Gastroesophageal sphincter (tissue), 4 donors: ENCODE results near the gene MFNG. TPM values are rescaled to one million over a fixed set of nuclear protein-coding genes. Genes with fewer than 3 reads are reported as not detected.
"Not testable (repeated sequence)": the region's sequence is repeated elsewhere in the genome, so short reads cannot be mapped to it uniquely, and the experiment has no call there.

Experiments used
- ATAC-seq: fragments of 150-250 bp; one replicate; pipeline ENCODE4 v1.9.1; 2016; ENCODE audit warnings: mild to moderate bottlenecking, moderate library complexity
- H3K27ac ChIP-seq, 4 donors: fragments of 200-600 bp; sonication (generic) in 3 of 4; 1 replicate in 3 of 4; 2 replicates in 1 of 4; pipeline ENCODE4 v1.5.1; 2016 to 2019
- H3K27me3 ChIP-seq: fragments of 200-600 bp; sonication (generic); one replicate; pipeline ENCODE4 v1.5.1; 2019
- H3K36me3 ChIP-seq, 2 donors: fragments of 200-600 bp; sonication (generic); one replicate each; pipeline ENCODE4 v1.5.1; 2019; ENCODE audit warnings: control low read depth in 1 of 2
- H3K4me1 ChIP-seq, 3 donors: fragments of 200-600 bp; sonication (generic); 1 replicate in 2 of 3; 2 replicates in 1 of 3; pipeline ENCODE4 v1.5.1; 2016 to 2019; ENCODE audit warnings: control low read depth in 2 of 3
- H3K4me3 ChIP-seq, 2 donors: fragments of 200-600 bp; sonication (generic); one replicate each; pipeline ENCODE4 v1.5.1; 2019; ENCODE audit warnings: mild to moderate bottlenecking in 1 of 2, moderate library complexity in 1 of 2
- H3K9me3 ChIP-seq, 3 donors: fragments of 200-600 bp; sonication (generic); one replicate each; pipeline ENCODE4 v1.5.1; 2017 to 2019; ENCODE audit warnings: control low read depth in 2 of 3
- CTCF ChIP-seq, 4 experiments: fragments of 200-600 bp in 2 of 4; fragments of 450-650 bp in 2 of 4; sonication (generic) in 1 of 4; IDR thresholded peaks; one replicate each; pipeline ENCODE4 v1.5.1; 2017 to 2019; ENCODE audit warnings: antibody characterized with exemption in 4 of 4, mild to moderate bottlenecking in 2 of 4, moderate library complexity in 2 of 4
- EP300 ChIP-seq: sonication (generic); formaldehyde crosslinking; IDR thresholded peaks from one replicate; pipeline ENCODE4 v1.6.1; 2017; ENCODE audit warnings: antibody characterized with exemption, mild to moderate bottlenecking
- POLR2A ChIP-seq, 2 donors: fragments of 450-650 bp; IDR thresholded peaks; one replicate each; pipeline ENCODE4 v1.6.1; 2017; ENCODE audit warnings: antibody characterized with exemption in 2 of 2, mild to moderate bottlenecking in 2 of 2, moderate library complexity in 1 of 2
- POLR2AphosphoS5 ChIP-seq: sonication (generic); formaldehyde crosslinking; IDR thresholded peaks from one replicate; pipeline ENCODE4 v1.6.1; 2017; ENCODE audit warnings: antibody characterized with exemption
- WGBS, 2 donors: methylation state at CpG; one replicate each; pipeline ENCODE4 v1.1.5; 2018; ENCODE audit warnings: low coverage in 1 of 2; 5-methylcytosine and 5-hydroxymethylcytosine counted together
- total RNA-seq, 4 donors: library from RNA; depleted of rRNA; stranded (reverse); fragments of >200 nt; gene quantifications; one replicate each; pipeline ENCODE4 v1.1.0, GENCODE V29; 2016

MFNG gene
- total RNA-seq, 4 donors from 2014 or later: 6.4 to 14.6 (median 12.1) TPM

GRCh38 chr22:37529652-37530345 lies 43.6 kb upstream of the MFNG start:
- no peaks in the 10 kb centered on the region for H3K36me3 ChIP-seq
- H3K27me3 ChIP-seq: peaks cover 24% of the 10 kb centered on the region
- TF ChIP-seq CTCF (IDR thresholded peaks at IDR 0.05) (no peak), POLR2AphosphoS5 (no peak), POLR2A (IDR thresholded peaks at IDR 0.05) (no peak), EP300 (no peak)
- H3K4me1 ChIP-seq: peaks cover 0 to 4% (median 0%) of the 10 kb centered on the region in 3 donors
- H3K9me3 ChIP-seq: no peaks in the 10 kb centered on the region
- WGBS, 2 donors: 50% methylated on average over 1 of the region's 2 CpGs; no CpG with 5 or more reads in 1 of the 2 donors
- no peak overlapping the region for H3K4me3 ChIP-seq
- no peak overlapping the region for H3K27ac ChIP-seq
- no peak for ATAC-seq

GRCh38 chr22:37527952-37528351 lies 41.8 kb upstream of the MFNG start:
- H3K4me3 ChIP-seq, H3K27ac ChIP-seq, H3K36me3 ChIP-seq, H3K9me3 ChIP-seq, H3K4me1 ChIP-seq, ATAC-seq: not testable (repeated sequence)
- peaks cover 42% of the 10 kb centered on the region for H3K27me3 ChIP-seq
- 85 to 100% methylated on average over 4 to 8 of the region's 9 CpGs for WGBS, 2 donors

GRCh38 chr22:37527081-37527752 lies 41.0 kb upstream of the MFNG start:
- not testable (repeated sequence) for H3K4me1 ChIP-seq, ATAC-seq, H3K36me3 ChIP-seq, H3K27ac ChIP-seq, H3K9me3 ChIP-seq, H3K4me3 ChIP-seq
- H3K27me3 ChIP-seq: peaks cover 48% of the 10 kb centered on the region
- 80 to 99% methylated on average over 4 to 7 of the region's 9 CpGs for WGBS, 2 donors

- peaks cover 57% of the 10 kb centered on the region for H3K27me3 ChIP-seq
- no peak for ATAC-seq
- 100% methylated on average over 1 of the region's 12 CpGs; no CpG with 5 or more reads in 1 of the 2 donors for WGBS, 2 donors
- no peaks in the 10 kb centered on the region for H3K9me3 ChIP-seq
- no peak overlapping the region for H3K4me3 ChIP-seq
- H3K36me3 ChIP-seq: no peaks in the 10 kb centered on the region
- TF ChIP-seq EP300 (no peak), CTCF (IDR thresholded peaks at IDR 0.05) (no peak), POLR2AphosphoS5 (no peak), POLR2A (IDR thresholded peaks at IDR 0.05) (no peak)
- peaks cover 0 to 4% (median 0%) of the 10 kb centered on the region in 3 donors for H3K4me1 ChIP-seq
- H3K27ac ChIP-seq: no peak overlapping the region
Observed at GRCh38 chr22:37526376-37526775, 40.2 kb upstream of the MFNG start.

- Histone ChIP-seq H3K36me3 (no peaks in the 10 kb centered on the region), H3K4me3 (no peak overlapping the region), H3K27me3 (peaks cover 62% of the 10 kb centered on the region), H3K4me1 (peaks cover 0 to 4% (median 0%) of the 10 kb centered on the region in 3 donors), H3K9me3 (no peaks in the 10 kb centered on the region), H3K27ac (no peak overlapping the region)
- ATAC-seq: no peak
- TF ChIP-seq POLR2A (IDR thresholded peaks at IDR 0.05) (no peak), POLR2AphosphoS5 (no peak), EP300 (no peak), CTCF (IDR thresholded peaks at IDR 0.05) (no peak)
- 45 to 100% methylated on average over 1 to 2 of the region's 7 CpGs for WGBS, 2 donors
Observed at GRCh38 chr22:37525746-37526350, 39.7 kb upstream of the MFNG start.
